HepG2 (cell line): ENCODE results near the gene PNMA8B. TPM values are rescaled to one million over a fixed set of nuclear protein-coding genes. Genes with fewer than 3 reads are reported as not detected.
A peak's percentile ranks its signal among the peaks of the same experiment; 100 is the strongest.

Experiments
- AGO1 ChIP-seq: fragments of 200-400 bp; formaldehyde crosslinking; IDR thresholded peaks from 2 replicates; pipeline ENCODE4 v1.6.1; 2017; ENCODE audit warnings: mild to moderate bottlenecking, low read depth, low read length, moderate library complexity; ENCODE audit not compliant: poor library complexity, severe bottlenecking
- DNMT3B ChIP-seq: conservative IDR thresholded peaks from 2 replicates; pipeline ENCODE4 v1.6.1; 2016; ENCODE audit warnings: missing biosample characterization, control low read depth
- ESRRA ChIP-seq: sonication (generic); formaldehyde crosslinking; IDR thresholded peaks from 2 replicates; pipeline ENCODE4 v1.5.1; 2020; ENCODE audit warnings: mild to moderate bottlenecking, low read depth, missing genetic modification reagents
- NFKB2 ChIP-seq: sonication (generic); formaldehyde crosslinking; IDR thresholded peaks from 2 replicates; pipeline ENCODE4 v1.4.0; 2020; ENCODE audit warnings: missing genetic modification reagents, borderline replicate concordance
- RXRA ChIP-seq: sonication (generic); formaldehyde crosslinking; IDR thresholded peaks from 2 replicates; pipeline ENCODE4 v1.5.1; 2020; ENCODE audit warnings: missing genetic modification reagents
- SIN3B ChIP-seq: fragments of 150-350 bp; IDR thresholded peaks from 2 replicates; pipeline ENCODE4 v1.6.1; 2014; ENCODE audit warnings: low read length
- SMC3 ChIP-seq: IDR thresholded peaks from 2 replicates; pipeline ENCODE4 v1.6.1; 2011; ENCODE audit warnings: low read length, improper control_type of control experiment
- XRCC5 ChIP-seq: fragments of 200-400 bp; formaldehyde crosslinking; optimal IDR thresholded peaks from 2 replicates; pipeline ENCODE3; 2017; ENCODE audit warnings: mild to moderate bottlenecking, low read length
- ZNF546 ChIP-seq: sonication (generic); formaldehyde crosslinking; conservative IDR thresholded peaks from 2 replicates; pipeline ENCODE4 v1.8.1; 2023; ENCODE audit warnings: mild to moderate bottlenecking, missing genetic modification reagents
- ZNF709 ChIP-seq: sonication (generic); formaldehyde crosslinking; IDR thresholded peaks from 2 replicates; pipeline ENCODE4 v1.5.0; 2020; ENCODE audit warnings: mild to moderate bottlenecking, missing genetic modification reagents
- ZSCAN21 ChIP-seq: sonication (generic); formaldehyde crosslinking; IDR thresholded peaks from 2 replicates; pipeline ENCODE4 v1.8.0; 2022; ENCODE audit warnings: mild to moderate bottlenecking, missing genetic modification reagents, moderate library complexity, borderline replicate concordance
- polyA plus RNA-seq, 8 experiments: library from polyadenylated mRNA; depleted of rRNA in 3 of 8; stranded (reverse) in 7 of 8; unstranded in 1 of 8; fragments of >200 nt; fragmentation: Illumina TruSeq in 4 of 8; extraction: Trizol in 4 of 8; gene quantifications; 2 replicates each; pipeline versions ENCODE4 v1.2.1 to v1.2.3, GENCODE V29; 2011 to 2016; ENCODE audit warnings: low read depth in 4 of 8, missing spikeins in 1 of 8, mixed read lengths in 1 of 8; ENCODE audit not compliant: insufficient read depth in 1 of 8
- total RNA-seq, 5 experiments: library from RNA; depleted of rRNA; stranded (reverse); fragments of >200 nt; fragmentation: Illumina TruSeq; extraction: Trizol; gene quantifications; 2 replicates each; pipeline ENCODE4 v1.2.3, GENCODE V29; 2016; ENCODE audit warnings: low read depth in 1 of 5
- TF ChIP-seq, protein P1 (sequence below): sonication (generic); formaldehyde crosslinking; IDR thresholded peaks from 2 replicates; pipeline ENCODE4 v1.5.1; 2020; ENCODE audit warnings: mild to moderate bottlenecking, missing genetic modification reagents, borderline replicate concordance
- TF ChIP-seq, protein P2 (sequence below): sonication (generic); formaldehyde crosslinking; IDR thresholded peaks from 2 replicates; pipeline ENCODE4 v1.5.0; 2020; ENCODE audit warnings: mild to moderate bottlenecking, missing genetic modification reagents, borderline replicate concordance
- TF ChIP-seq, protein P3 (sequence below): sonication (generic); formaldehyde crosslinking; IDR thresholded peaks from 2 replicates; pipeline ENCODE4 v1.4.0; 2020; ENCODE audit warnings: mild to moderate bottlenecking, missing genetic modification reagents

The PNMA8B gene
- total and polyA plus RNA-seq, 2 of the 13 experiments (the other 11 are each of a cell fraction or from before 2014, with no cell fraction given): not detected

GRCh38 chr19:46513461-46514236, 18.0 kb upstream of the PNMA8B start (continued):
- TF ChIP-seq SIN3B (no peak), NFKB2 (CRISPR knock-in tag) (peak; percentile 49; the same call in 1 of the 2 replicates), ESRRA (CRISPR knock-in tag) (no peak), AGO1 (no peak), ZSCAN21 (CRISPR knock-in tag) (peak; percentile 51; the same call in 1 of the 2 replicates), XRCC5 (peak; percentile 30), ZNF546 (CRISPR knock-in tag) (no peak), RXRA (CRISPR knock-in tag) (0 out of 2 replicates have a peak, but pooled peaks have one; percentile 31), SMC3 (peak; percentile 22; the same call in 1 of the 2 replicates), DNMT3B (CRISPR knock-in tag) (no peak), ZNF709 (no peak)
- TF ChIP-seq, protein P1, sequence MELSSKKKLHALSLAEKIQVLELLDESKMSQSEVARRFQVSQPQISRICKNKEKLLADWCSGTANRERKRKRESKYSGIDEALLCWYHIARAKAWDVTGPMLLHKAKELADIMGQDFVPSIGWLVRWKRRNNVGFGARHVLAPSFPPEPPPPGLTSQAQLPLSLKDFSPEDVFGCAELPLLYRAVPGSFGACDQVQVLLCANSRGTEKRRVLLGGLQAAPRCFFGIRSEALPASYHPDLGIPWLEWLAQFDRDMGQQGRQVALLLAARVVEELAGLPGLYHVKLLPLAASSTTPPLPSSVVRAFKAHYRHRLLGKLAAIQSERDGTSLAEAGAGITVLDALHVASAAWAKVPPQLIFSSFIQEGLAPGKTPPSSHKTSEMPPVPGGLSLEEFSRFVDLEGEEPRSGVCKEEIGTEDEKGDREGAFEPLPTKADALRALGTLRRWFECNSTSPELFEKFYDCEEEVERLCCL (CRISPR knock-in tag): no peak
- TF ChIP-seq, protein P2, sequence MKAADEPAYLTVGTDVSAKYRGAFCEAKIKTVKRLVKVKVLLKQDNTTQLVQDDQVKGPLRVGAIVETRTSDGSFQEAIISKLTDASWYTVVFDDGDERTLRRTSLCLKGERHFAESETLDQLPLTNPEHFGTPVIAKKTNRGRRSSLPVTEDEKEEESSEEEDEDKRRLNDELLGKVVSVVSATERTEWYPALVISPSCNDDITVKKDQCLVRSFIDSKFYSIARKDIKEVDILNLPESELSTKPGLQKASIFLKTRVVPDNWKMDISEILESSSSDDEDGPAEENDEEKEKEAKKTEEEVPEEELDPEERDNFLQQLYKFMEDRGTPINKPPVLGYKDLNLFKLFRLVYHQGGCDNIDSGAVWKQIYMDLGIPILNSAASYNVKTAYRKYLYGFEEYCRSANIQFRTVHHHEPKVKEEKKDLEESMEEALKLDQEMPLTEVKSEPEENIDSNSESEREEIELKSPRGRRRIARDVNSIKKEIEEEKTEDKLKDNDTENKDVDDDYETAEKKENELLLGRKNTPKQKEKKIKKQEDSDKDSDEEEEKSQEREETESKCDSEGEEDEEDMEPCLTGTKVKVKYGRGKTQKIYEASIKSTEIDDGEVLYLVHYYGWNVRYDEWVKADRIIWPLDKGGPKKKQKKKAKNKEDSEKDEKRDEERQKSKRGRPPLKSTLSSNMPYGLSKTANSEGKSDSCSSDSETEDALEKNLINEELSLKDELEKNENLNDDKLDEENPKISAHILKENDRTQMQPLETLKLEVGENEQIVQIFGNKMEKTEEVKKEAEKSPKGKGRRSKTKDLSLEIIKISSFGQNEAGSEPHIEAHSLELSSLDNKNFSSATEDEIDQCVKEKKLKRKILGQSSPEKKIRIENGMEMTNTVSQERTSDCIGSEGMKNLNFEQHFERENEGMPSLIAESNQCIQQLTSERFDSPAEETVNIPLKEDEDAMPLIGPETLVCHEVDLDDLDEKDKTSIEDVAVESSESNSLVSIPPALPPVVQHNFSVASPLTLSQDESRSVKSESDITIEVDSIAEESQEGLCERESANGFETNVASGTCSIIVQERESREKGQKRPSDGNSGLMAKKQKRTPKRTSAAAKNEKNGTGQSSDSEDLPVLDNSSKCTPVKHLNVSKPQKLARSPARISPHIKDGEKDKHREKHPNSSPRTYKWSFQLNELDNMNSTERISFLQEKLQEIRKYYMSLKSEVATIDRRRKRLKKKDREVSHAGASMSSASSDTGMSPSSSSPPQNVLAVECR (CRISPR knock-in tag): peak; percentile 18; the same call in 1 of the 2 replicates
- TF ChIP-seq, protein P3, sequence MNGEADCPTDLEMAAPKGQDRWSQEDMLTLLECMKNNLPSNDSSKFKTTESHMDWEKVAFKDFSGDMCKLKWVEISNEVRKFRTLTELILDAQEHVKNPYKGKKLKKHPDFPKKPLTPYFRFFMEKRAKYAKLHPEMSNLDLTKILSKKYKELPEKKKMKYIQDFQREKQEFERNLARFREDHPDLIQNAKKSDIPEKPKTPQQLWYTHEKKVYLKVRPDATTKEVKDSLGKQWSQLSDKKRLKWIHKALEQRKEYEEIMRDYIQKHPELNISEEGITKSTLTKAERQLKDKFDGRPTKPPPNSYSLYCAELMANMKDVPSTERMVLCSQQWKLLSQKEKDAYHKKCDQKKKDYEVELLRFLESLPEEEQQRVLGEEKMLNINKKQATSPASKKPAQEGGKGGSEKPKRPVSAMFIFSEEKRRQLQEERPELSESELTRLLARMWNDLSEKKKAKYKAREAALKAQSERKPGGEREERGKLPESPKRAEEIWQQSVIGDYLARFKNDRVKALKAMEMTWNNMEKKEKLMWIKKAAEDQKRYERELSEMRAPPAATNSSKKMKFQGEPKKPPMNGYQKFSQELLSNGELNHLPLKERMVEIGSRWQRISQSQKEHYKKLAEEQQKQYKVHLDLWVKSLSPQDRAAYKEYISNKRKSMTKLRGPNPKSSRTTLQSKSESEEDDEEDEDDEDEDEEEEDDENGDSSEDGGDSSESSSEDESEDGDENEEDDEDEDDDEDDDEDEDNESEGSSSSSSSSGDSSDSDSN (CRISPR knock-in tag): peak; percentile 27; the same call in 1 of the 2 replicates
